MM.1S (cell line): Measurements from ENCODE around the gene TMEM45B.
"Not testable (repeated sequence)": the region's sequence is repeated elsewhere in the genome, so short reads cannot be mapped to it uniquely, and the experiment has no call there.

Experiments
- DNase-seq: peaks from one replicate; pipeline ENCODE4 v3.0.0-alpha.2; 2015
- H2AFZ ChIP-seq: fragments of 300-600 bp; sonication (generic); 2 replicates; pipeline ENCODE4 v1.6.0; 2016; ENCODE audit warnings: antibody characterized with exemption, low read length
- H3F3A ChIP-seq: fragments of 300-600 bp; sonication (generic); 2 replicates; pipeline ENCODE4 v1.6.1; 2016; ENCODE audit warnings: mild to moderate bottlenecking, antibody characterized with exemption, low read length, moderate library complexity, mixed read lengths; ENCODE audit not compliant: insufficient read depth
- H3K27ac ChIP-seq: fragments of 300-600 bp; sonication (generic); 2 replicates; pipeline ENCODE4 v1.5.1; 2016; ENCODE audit warnings: mild to moderate bottlenecking, low read length
- H3K27me3 ChIP-seq: fragments of 300-600 bp; sonication (generic); replicated peaks from 2 replicates; pipeline ENCODE4 v1.6.0; 2016; ENCODE audit warnings: low read length; ENCODE audit not compliant: insufficient read depth
- H3K36me3 ChIP-seq: fragments of 300-600 bp; sonication (generic); replicated peaks from 2 replicates; pipeline ENCODE4 v1.6.1; 2016; ENCODE audit warnings: mild to moderate bottlenecking, low read length, mixed read lengths; ENCODE audit not compliant: insufficient read depth
- H3K4me1 ChIP-seq: fragments of 300-600 bp; sonication (generic); 2 replicates; pipeline ENCODE4 v1.6.1; 2016; ENCODE audit warnings: low read length, mixed read lengths
- H3K4me2 ChIP-seq: fragments of 300-600 bp; sonication (generic); 2 replicates; pipeline ENCODE4 v1.6.0; 2016; ENCODE audit warnings: low read depth, low read length
- H3K4me3 ChIP-seq: fragments of 300-600 bp; sonication (generic); 2 replicates; pipeline ENCODE4 v1.5.1; 2016; ENCODE audit warnings: low read length, mixed read lengths
- H3K79me2 ChIP-seq: fragments of 300-600 bp; sonication (generic); 2 replicates; pipeline ENCODE4 v1.6.1; 2016; ENCODE audit warnings: mixed run types, low read length, mixed read lengths
- H3K9ac ChIP-seq: fragments of 300-600 bp; sonication (generic); 2 replicates; pipeline ENCODE4 v1.6.1; 2016; ENCODE audit warnings: low read length, mixed read lengths
- H3K9me2 ChIP-seq: fragments of 300-600 bp; sonication (generic); replicated peaks from 2 replicates; pipeline ENCODE4 v1.6.1; 2016; ENCODE audit warnings: mild to moderate bottlenecking, low read length, mixed read lengths; ENCODE audit not compliant: insufficient read depth
- H3K9me3 ChIP-seq: fragments of 300-600 bp; sonication (generic); replicated peaks from 2 replicates; pipeline ENCODE4 v1.6.1; 2016; ENCODE audit warnings: mild to moderate bottlenecking, low read length, mixed read lengths; ENCODE audit not compliant: insufficient read depth
- H4K20me1 ChIP-seq: fragments of 300-600 bp; sonication (generic); 2 replicates; pipeline ENCODE4 v1.6.1; 2016; ENCODE audit warnings: mild to moderate bottlenecking, low read length, moderate library complexity, mixed read lengths; ENCODE audit not compliant: insufficient read depth
- EZH2 ChIP-seq: fragments of 300-600 bp; sonication (generic); optimal IDR thresholded peaks from 2 replicates; pipeline ENCODE3; 2017; ENCODE audit warnings: low read depth, mild to moderate bottlenecking, antibody characterized with exemption, low read length, mixed read lengths
- EZH2phosphoT487 ChIP-seq: fragments of 300-600 bp; sonication (generic); IDR thresholded peaks from 2 replicates; pipeline ENCODE4 v1.6.1; 2018; ENCODE audit warnings: antibody characterized with exemption, low read length
- TF ChIP-seq, protein P1 (sequence below): fragments of 300-600 bp; sonication (generic); IDR thresholded peaks from 2 replicates; pipeline ENCODE4 v1.5.1; 2016; ENCODE audit warnings: antibody characterized with exemption, low read length, mixed read lengths

The TMEM45B gene

DNA sequence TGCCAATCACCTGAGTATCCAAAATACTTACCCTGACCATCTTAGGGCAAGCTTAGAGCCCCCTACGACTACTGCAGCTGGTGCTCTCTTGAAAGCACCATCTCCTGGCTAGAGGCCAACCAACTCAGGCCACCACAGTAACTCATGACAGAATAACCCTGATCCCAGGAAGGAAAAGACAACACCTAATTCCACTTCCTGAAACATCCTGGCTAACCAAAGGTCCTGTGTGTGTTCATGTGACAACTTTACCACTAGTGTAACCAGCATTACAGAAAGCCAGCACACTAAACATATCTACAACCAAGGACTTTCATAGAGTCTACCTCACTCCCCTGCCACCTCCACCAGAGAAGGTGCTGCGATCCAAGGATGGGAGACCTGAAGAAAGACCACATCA lies 17.4 kb upstream of the TMEM45B start:
- Histone ChIP-seq H3K9me2 (no peaks in the 10 kb centered on the region), H3K4me3 (no peak overlapping the region), H4K20me1 (no peaks in the 10 kb centered on the region), H3K4me2 (no peak overlapping the region), H3K27ac (no peak overlapping the region), H3K36me3 (no peaks in the 10 kb centered on the region), H3F3A (no peaks in the 10 kb centered on the region), H3K4me1 (no peaks in the 10 kb centered on the region), H2AFZ (no peak overlapping the region), H3K9ac (no peak overlapping the region), H3K27me3 (no peaks in the 10 kb centered on the region), H3K79me2 (no peaks in the 10 kb centered on the region), H3K9me3 (no peaks in the 10 kb centered on the region)
- TF ChIP-seq EZH2 (no peak), EZH2phosphoT487 (no peak)
- TF ChIP-seq, protein P1, sequence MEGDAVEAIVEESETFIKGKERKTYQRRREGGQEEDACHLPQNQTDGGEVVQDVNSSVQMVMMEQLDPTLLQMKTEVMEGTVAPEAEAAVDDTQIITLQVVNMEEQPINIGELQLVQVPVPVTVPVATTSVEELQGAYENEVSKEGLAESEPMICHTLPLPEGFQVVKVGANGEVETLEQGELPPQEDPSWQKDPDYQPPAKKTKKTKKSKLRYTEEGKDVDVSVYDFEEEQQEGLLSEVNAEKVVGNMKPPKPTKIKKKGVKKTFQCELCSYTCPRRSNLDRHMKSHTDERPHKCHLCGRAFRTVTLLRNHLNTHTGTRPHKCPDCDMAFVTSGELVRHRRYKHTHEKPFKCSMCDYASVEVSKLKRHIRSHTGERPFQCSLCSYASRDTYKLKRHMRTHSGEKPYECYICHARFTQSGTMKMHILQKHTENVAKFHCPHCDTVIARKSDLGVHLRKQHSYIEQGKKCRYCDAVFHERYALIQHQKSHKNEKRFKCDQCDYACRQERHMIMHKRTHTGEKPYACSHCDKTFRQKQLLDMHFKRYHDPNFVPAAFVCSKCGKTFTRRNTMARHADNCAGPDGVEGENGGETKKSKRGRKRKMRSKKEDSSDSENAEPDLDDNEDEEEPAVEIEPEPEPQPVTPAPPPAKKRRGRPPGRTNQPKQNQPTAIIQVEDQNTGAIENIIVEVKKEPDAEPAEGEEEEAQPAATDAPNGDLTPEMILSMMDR, result no peak
- DNase-seq, result no peak

DNA sequence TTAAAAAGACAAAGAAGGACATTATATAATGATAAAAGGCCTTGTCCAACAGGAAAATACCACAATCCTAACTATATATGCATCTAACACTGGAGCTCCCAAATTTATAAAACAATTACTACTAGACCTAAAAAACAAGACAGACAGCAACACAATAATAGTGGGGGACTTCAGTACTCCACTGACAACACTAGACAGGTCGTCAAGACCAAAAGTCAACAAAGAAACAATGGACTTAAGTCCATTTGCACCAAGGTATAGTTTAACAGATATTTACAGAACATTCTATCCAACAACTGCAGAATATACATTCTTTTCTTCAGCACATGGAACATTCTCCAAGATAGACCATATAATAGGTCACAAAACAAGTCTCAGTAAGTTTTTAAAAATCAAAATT lies 15.5 kb upstream of the TMEM45B start:
- H3K9me2 ChIP-seq, H3K9ac ChIP-seq, H3K4me2 ChIP-seq, H3K27ac ChIP-seq, H3K36me3 ChIP-seq, H4K20me1 ChIP-seq, DNase-seq, H3K4me3 ChIP-seq, H3K27me3 ChIP-seq, H2AFZ ChIP-seq, H3K4me1 ChIP-seq, H3F3A ChIP-seq, H3K79me2 ChIP-seq, H3K9me3 ChIP-seq: not testable (repeated sequence)

DNA sequence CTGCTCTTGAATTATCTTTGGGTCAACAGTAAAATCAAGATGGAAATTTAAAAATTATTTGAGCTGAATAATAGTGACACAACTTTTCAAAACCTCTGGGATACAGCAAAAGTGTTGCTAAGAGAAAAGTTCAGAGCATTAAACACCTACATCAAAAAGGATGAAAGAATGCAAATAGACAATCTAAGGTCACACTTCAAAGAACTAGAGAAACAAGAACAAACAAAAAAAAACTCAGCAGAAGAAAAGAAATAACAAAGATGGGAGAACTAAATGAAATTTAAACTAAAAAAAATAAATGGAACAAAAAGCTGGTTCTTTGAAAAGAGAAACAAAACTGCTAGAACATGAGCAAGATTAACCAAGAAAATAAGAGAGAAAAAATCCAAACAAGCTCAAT lies 15.0 kb upstream of the TMEM45B start:
- Histone ChIP-seq H3K9ac (no peak overlapping the region), H3K27ac (no peak overlapping the region), H3K4me1 (no peaks in the 10 kb centered on the region), H3K4me3 (no peak overlapping the region), H4K20me1 (no peaks in the 10 kb centered on the region), H3K4me2 (no peak overlapping the region), H3K36me3 (no peaks in the 10 kb centered on the region), H3K9me3 (no peaks in the 10 kb centered on the region), H3K27me3 (no peaks in the 10 kb centered on the region), H3K79me2 (no peaks in the 10 kb centered on the region), H3F3A (no peaks in the 10 kb centered on the region), H3K9me2 (no peaks in the 10 kb centered on the region), H2AFZ (no peak overlapping the region)
- DNase-seq, result no peak
- TF ChIP-seq, protein P1, result no peak
- TF ChIP-seq EZH2phosphoT487 (no peak), EZH2 (no peak)

DNA sequence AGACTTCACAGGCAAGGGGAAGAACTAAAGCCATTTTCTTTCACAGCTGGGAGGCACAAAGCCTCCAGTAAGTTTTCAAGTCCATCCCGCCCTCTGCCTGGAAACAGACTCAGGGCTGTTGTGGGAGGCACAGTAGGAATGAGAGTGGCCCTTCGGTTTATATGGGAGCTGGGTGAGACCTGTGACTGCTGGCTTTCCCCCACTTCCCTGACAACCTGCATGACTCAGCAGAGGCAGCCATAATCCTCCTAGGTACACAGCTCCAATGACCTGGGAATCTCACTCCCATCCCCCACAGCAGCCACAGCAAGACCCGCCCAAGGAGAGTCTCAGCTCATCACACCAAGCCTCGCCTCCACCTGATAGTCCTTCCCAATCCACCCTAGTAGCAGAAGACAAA lies 12.1 kb upstream of the TMEM45B start:
- H2AFZ ChIP-seq, result no peak overlapping the region
- H3K79me2 ChIP-seq, result no peaks in the 10 kb centered on the region
- TF ChIP-seq EZH2phosphoT487 (no peak), EZH2 (no peak)
- TF ChIP-seq, protein P1, result no peak
- DNase-seq, result no peak
- no peak overlapping the region for H3K4me3 ChIP-seq
- H3K9ac ChIP-seq, result no peak overlapping the region
- H3K9me3 ChIP-seq, result no peaks in the 10 kb centered on the region
- H3F3A ChIP-seq, result no peaks in the 10 kb centered on the region
- H3K27ac ChIP-seq, result no peak overlapping the region
- no peak overlapping the region for H3K4me2 ChIP-seq
- no peaks in the 10 kb centered on the region for H3K4me1 ChIP-seq
- no peaks in the 10 kb centered on the region for H3K27me3 ChIP-seq
- H3K9me2 ChIP-seq, result no peaks in the 10 kb centered on the region
- H4K20me1 ChIP-seq, result no peaks in the 10 kb centered on the region
- H3K36me3 ChIP-seq, result no peaks in the 10 kb centered on the region
